ENCODE results near the gene HOXB5. TPM values are rescaled to one million over a fixed set of nuclear protein-coding genes. Genes with fewer than 3 reads are reported as not detected.

The HOXB5 gene
- total RNA-seq, 1 experiment from 2014 or later = 19.8 TPM

GRCh38 chr17:48627623-48628521 lies 34.3 kb upstream of the HOXB5 start (continued):
- no peak for TF ChIP-seq RAD21 (IDR thresholded peaks at IDR 0.05; ENCODE audit: low read depth)

GRCh38 chr17:48627118-48627597 lies 33.6 kb upstream of the HOXB5 start:
- POLR2A ChIA-PET = interaction anchor here (0.9 to 2.2 kb wide), 8 partner anchors 9 to 579 kb away, joined by 3 to 8 read pairs (median 4); partner anchors contain the start of gene NFE2L1
- TF ChIP-seq POLR2AphosphoS5 (IDR thresholded peaks at IDR 0.05; ENCODE audit: low read depth, low read length) (peak; percentile 38; the same call in 1 of the 2 replicates), SP1 (IDR thresholded peaks at IDR 0.05; ENCODE audit: low read depth) (no peak), ZFX (IDR thresholded peaks at IDR 0.05) (no peak; the same call in 1 of the 2 replicates), YY1 (IDR thresholded peaks at IDR 0.05; ENCODE audit: extremely low read depth, insufficient replicate concordance, low read depth, low read length) (no peak), ZBTB33 (IDR thresholded peaks at IDR 0.05; ENCODE audit: extremely low read depth, insufficient replicate concordance, low read length) (no peak)
- Histone ChIP-seq H2AFZ (ENCODE audit: low read depth, low read length, poor library complexity, severe bottlenecking) (no peak overlapping the region), H3K9me2 (ENCODE audit: insufficient read depth) (no peaks in the 10 kb centered on the region), H3K9ac (ENCODE audit: low read length) (peak overlapping the region; percentile 95), H3K36me3 (ENCODE audit: control insufficient read depth in 1 of 2, insufficient read depth in 2 of 2, low read length in 2 of 2) (no peaks in the 10 kb centered on the region; a peak in 2 of 4 replicates), H3K4me1 (ENCODE audit: control insufficient read depth in 1 of 2, insufficient read depth in 2 of 2, low read length in 2 of 2) (peaks cover 15 to 28% of the 10 kb centered on the region in 2 experiments), H3K9me3 (ENCODE audit: control insufficient read depth in 1 of 2, insufficient read depth in 1 of 2, low read depth in 1 of 2, low read length in 2 of 2) (no peaks in the 10 kb centered on the region), H4K20me1 (ENCODE audit: insufficient read depth) (no peaks in the 10 kb centered on the region), H3K79me2 (ENCODE audit: insufficient read depth, low read length) (peaks cover 36% of the 10 kb centered on the region), H3K4me2 (ENCODE audit: low read length) (peak overlapping the region; percentile 98), H3K27me3 (ENCODE audit: insufficient read depth, low read length) (no peaks in the 10 kb centered on the region), H3K27ac (ENCODE audit: low read depth, low read length) (peak overlapping the region; percentile 95), H3K4me3 (replicated peaks in 1 of 2; ENCODE audit: low read depth in 1 of 2, low read length in 2 of 2) (peak overlapping the region; percentile 81 to 86)
- DNase-seq (ENCODE audit: low read depth, low spot score) (no peak), ATAC-seq (no peak)
- BruUV-seq (replicated peaks) = TSS peak; percentile 87
- RAD21 ChIA-PET (ENCODE audit: low non-redundant PET in 1 of 2, low total read pairs in 2 of 2, uncharacterized antibody in 2 of 2, unreplicated experiment in 2 of 2) = no interaction called here
- CTCF ChIA-PET = interaction anchor here (1.7 to 1.8 kb wide), 2 partner anchors 51 to 252 kb away, joined by 7 read pairs; no protein-coding TSS in a partner anchor
- intact Hi-C loops (cut with micrococcal nuclease) = no loop called here

Data from HCT116 (cell line).